WTC11 (cell line): Measurements from ENCODE around the gene ANKRD65. TPM values are rescaled to one million over a fixed set of nuclear protein-coding genes. Genes with fewer than 3 reads are reported as not detected.

Source experiments
- ATAC-seq: fragments of 200-7000 bp; cut with Tn5 transposase; 2 replicates; pipeline ENCODE4 v1.10.0; 2021; ENCODE audit warnings: mild to moderate bottlenecking, moderate library complexity
- CTCF ChIA-PET: fragments of 300-600 bp; sonication (Branson Sonifier 250); formaldehyde crosslinking; loops from one replicate; lab custom pipeline; 2021; ENCODE audit warnings: antibody characterized with exemption; lab: Charles Lee
- POLR2A ChIA-PET: fragments of 350-600 bp; sonication (Branson Sonifier 250); formaldehyde crosslinking; loops from one replicate; lab custom pipeline; 2021; ENCODE audit warnings: antibody characterized with exemption; lab: Charles Lee
- DNase-seq: peaks from one replicate; pipeline ENCODE4 v3.0.0; 2021; ENCODE audit warnings: low spot score
- H3K27ac Mint-ChIP-seq: 2 replicates; pipeline ENCODE4 v1.8.0; 2021; ENCODE audit warnings: mixed read lengths
- H3K27me3 Mint-ChIP-seq: 2 replicates; pipeline ENCODE4 v1.8.0; 2021; ENCODE audit warnings: low read depth, mild to moderate bottlenecking, moderate library complexity, mixed read lengths
- H3K36me3 Mint-ChIP-seq: 2 replicates; pipeline ENCODE4 v1.8.0; 2021; ENCODE audit warnings: mixed read lengths
- H3K4me1 Mint-ChIP-seq: 2 replicates; pipeline ENCODE4 v1.8.0; 2022; ENCODE audit warnings: mixed read lengths
- H3K4me3 Mint-ChIP-seq: 2 replicates; pipeline ENCODE4 v1.8.0; 2021; ENCODE audit warnings: mild to moderate bottlenecking, moderate library complexity, mixed read lengths
- H3K9me3 Mint-ChIP-seq: 2 replicates; pipeline ENCODE4 v1.8.0; 2021; ENCODE audit warnings: mixed read lengths
- AFF4 ChIP-seq: sonication (generic); formaldehyde crosslinking; IDR thresholded peaks from 2 replicates; pipeline ENCODE4 v1.8.1; 2023; ENCODE audit warnings: mild to moderate bottlenecking, missing genetic modification reagents, borderline replicate concordance
- ATF3 ChIP-seq: sonication (generic); formaldehyde crosslinking; conservative IDR thresholded peaks from 2 replicates; pipeline ENCODE4 v1.8.1; 2022; ENCODE audit warnings: mild to moderate bottlenecking, missing genetic modification reagents
- CDX4 ChIP-seq: fragments of 250-450 bp; sonication (Bioruptor Pico); IDR thresholded peaks from 2 replicates; pipeline ENCODE4 v1.9.0; 2021; ENCODE audit warnings: moderate library complexity, mild to moderate bottlenecking, inconsistent platforms, borderline replicate concordance
- EMX1 ChIP-seq: fragments of 250-450 bp; sonication (Bioruptor Pico); IDR thresholded peaks from 2 replicates; pipeline ENCODE4 v1.8.0; 2021; ENCODE audit warnings: mild to moderate bottlenecking
- NR1H2 ChIP-seq: sonication (generic); formaldehyde crosslinking; IDR thresholded peaks from 2 replicates; pipeline ENCODE4 v1.9.0; 2021; ENCODE audit warnings: mild to moderate bottlenecking, moderate library complexity, missing genetic modification reagents
- OVOL2 ChIP-seq: fragments of 250-450 bp; sonication (Bioruptor Pico); IDR thresholded peaks from 2 replicates; pipeline ENCODE4 v1.9.0; 2021; ENCODE audit warnings: mild to moderate bottlenecking, borderline replicate concordance
- SMAD3 ChIP-seq: sonication (generic); formaldehyde crosslinking; IDR thresholded peaks from 2 replicates; pipeline ENCODE4 v1.8.0; 2022; ENCODE audit warnings: missing genetic modification reagents, mild to moderate bottlenecking, borderline replicate concordance
- SMAD4 ChIP-seq: sonication (generic); formaldehyde crosslinking; IDR thresholded peaks from 2 replicates; pipeline ENCODE4 v1.8.0; 2022; ENCODE audit warnings: mild to moderate bottlenecking, missing genetic modification reagents
- SOX15 ChIP-seq: fragments of 250-450 bp; sonication (Bioruptor Pico); IDR thresholded peaks from 2 replicates; pipeline ENCODE4 v1.9.0; 2021; ENCODE audit warnings: mild to moderate bottlenecking
- ZBTB43 ChIP-seq: sonication (generic); formaldehyde crosslinking; IDR thresholded peaks from 2 replicates; pipeline ENCODE4 v1.8.1; 2023; ENCODE audit warnings: mild to moderate bottlenecking, missing genetic modification reagents
- ZNF219 ChIP-seq: sonication (generic); formaldehyde crosslinking; IDR thresholded peaks from 2 replicates; pipeline ENCODE4 v1.8.0; 2023; ENCODE audit warnings: missing genetic modification reagents, mild to moderate bottlenecking, borderline replicate concordance
- ZSCAN18 ChIP-seq: fragments of 250-450 bp; sonication (Bioruptor Pico); IDR thresholded peaks from 2 replicates; pipeline ENCODE4 v2.1.2; 2022; ENCODE audit warnings: mild to moderate bottlenecking, moderate library complexity
- total RNA-seq: library from RNA; stranded (reverse); gene quantifications from 3 replicates; pipeline ENCODE4 v1.2.3, GENCODE V29; 2021
- TF ChIP-seq, protein P1 (sequence below): sonication (generic); formaldehyde crosslinking; IDR thresholded peaks from 2 replicates; pipeline ENCODE4 v1.8.1; 2022; ENCODE audit warnings: low read depth, mild to moderate bottlenecking, moderate library complexity, missing genetic modification reagents, borderline replicate concordance
- TF ChIP-seq, protein P2 (sequence below): sonication (generic); formaldehyde crosslinking; IDR thresholded peaks from 2 replicates; pipeline ENCODE4 v1.8.0; 2023; ENCODE audit warnings: missing genetic modification reagents, mild to moderate bottlenecking, borderline replicate concordance
- TF ChIP-seq, protein P3 (sequence below): sonication (generic); formaldehyde crosslinking; IDR thresholded peaks from 2 replicates; pipeline ENCODE4 v1.8.1; 2023; ENCODE audit warnings: mild to moderate bottlenecking, missing genetic modification reagents, moderate library complexity
- TF ChIP-seq, protein P4 (sequence below): sonication (generic); formaldehyde crosslinking; IDR thresholded peaks from 2 replicates; pipeline ENCODE4 v1.8.1; 2022; ENCODE audit warnings: missing genetic modification reagents, borderline replicate concordance

The ANKRD65 gene
- total RNA-seq, 1 experiment from 2014 or later = 1.9 TPM

GRCh38 chr1:1399872-1400575 is 21.1 kb downstream of the ANKRD65 start (continued):
- TF ChIP-seq, protein P1, sequence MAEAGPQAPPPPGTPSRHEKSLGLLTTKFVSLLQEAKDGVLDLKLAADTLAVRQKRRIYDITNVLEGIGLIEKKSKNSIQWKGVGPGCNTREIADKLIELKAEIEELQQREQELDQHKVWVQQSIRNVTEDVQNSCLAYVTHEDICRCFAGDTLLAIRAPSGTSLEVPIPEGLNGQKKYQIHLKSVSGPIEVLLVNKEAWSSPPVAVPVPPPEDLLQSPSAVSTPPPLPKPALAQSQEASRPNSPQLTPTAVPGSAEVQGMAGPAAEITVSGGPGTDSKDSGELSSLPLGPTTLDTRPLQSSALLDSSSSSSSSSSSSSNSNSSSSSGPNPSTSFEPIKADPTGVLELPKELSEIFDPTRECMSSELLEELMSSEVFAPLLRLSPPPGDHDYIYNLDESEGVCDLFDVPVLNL = no peak
- TF ChIP-seq EMX1 = peak; percentile 66; the same call in 1 of the 2 replicates
- no peak for TF ChIP-seq NR1H2 (CRISPR knock-in tag)
- no peak for TF ChIP-seq OVOL2 (CRISPR knock-in tag)
- 0 out of 2 replicates have a peak, but pooled peaks have one; percentile 62 for TF ChIP-seq ATF3 (CRISPR knock-in tag)
- TF ChIP-seq, protein P2, sequence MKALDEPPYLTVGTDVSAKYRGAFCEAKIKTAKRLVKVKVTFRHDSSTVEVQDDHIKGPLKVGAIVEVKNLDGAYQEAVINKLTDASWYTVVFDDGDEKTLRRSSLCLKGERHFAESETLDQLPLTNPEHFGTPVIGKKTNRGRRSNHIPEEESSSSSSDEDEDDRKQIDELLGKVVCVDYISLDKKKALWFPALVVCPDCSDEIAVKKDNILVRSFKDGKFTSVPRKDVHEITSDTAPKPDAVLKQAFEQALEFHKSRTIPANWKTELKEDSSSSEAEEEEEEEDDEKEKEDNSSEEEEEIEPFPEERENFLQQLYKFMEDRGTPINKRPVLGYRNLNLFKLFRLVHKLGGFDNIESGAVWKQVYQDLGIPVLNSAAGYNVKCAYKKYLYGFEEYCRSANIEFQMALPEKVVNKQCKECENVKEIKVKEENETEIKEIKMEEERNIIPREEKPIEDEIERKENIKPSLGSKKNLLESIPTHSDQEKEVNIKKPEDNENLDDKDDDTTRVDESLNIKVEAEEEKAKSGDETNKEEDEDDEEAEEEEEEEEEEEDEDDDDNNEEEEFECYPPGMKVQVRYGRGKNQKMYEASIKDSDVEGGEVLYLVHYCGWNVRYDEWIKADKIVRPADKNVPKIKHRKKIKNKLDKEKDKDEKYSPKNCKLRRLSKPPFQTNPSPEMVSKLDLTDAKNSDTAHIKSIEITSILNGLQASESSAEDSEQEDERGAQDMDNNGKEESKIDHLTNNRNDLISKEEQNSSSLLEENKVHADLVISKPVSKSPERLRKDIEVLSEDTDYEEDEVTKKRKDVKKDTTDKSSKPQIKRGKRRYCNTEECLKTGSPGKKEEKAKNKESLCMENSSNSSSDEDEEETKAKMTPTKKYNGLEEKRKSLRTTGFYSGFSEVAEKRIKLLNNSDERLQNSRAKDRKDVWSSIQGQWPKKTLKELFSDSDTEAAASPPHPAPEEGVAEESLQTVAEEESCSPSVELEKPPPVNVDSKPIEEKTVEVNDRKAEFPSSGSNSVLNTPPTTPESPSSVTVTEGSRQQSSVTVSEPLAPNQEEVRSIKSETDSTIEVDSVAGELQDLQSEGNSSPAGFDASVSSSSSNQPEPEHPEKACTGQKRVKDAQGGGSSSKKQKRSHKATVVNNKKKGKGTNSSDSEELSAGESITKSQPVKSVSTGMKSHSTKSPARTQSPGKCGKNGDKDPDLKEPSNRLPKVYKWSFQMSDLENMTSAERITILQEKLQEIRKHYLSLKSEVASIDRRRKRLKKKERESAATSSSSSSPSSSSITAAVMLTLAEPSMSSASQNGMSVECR = peak; percentile 59; the same call in 1 of the 2 replicates

DNA sequence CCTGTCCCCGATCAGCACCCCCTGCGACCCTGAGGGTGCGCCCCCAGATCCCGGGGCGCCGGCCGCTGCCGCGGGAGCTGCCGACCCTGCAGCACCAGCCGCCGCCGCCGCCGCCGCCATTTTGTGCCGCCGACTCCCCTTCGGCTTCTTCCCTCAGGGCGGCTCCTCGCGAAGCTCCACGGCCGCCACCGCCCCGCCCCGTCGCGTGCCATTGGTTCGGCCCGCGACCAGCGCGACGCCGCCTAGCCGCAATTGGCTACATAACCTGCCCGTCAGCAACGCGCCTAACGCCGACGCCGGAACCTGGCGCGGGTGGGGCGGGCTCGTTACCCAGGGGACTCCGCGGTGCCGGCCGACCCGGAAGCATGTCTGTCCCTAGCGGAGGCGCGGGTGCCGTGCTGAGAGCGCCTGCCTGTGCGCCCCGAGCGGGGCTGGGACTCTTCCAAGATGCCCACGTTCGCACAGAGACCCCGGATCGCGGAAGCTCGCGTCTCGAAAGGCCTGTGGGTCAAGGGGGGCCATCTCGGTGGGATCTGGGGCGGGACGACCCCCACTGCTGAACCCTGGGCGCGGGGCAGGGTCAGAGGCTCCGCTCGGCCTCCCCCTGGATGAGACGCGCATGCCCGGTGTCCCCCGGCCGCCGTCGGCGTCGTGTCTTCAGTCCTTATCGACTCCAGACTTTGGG is 21.7 kb downstream of the ANKRD65 start, which contains the start of gene CCNL2:
Gene CCNL2, minus strand, starts transcription at position 149 of the 685 bp plus-strand sequence. Its CDS starts 29 bp downstream, at position 120.
- peak; percentile 99 for DNase-seq
- Mint-ChIP-seq H3K9me3 (no peaks in the 10 kb centered on the region), H3K4me1 (peaks cover 31% of the 10 kb centered on the region), H3K4me3 (peak within 1 kb of the TSS; percentile 85), H3K36me3 (peaks cover 61% of the 10 kb centered on the region), H3K27ac (peak within 1 kb of the TSS; percentile 93), H3K27me3 (no peaks in the 10 kb centered on the region)
- peak; percentile 94 for ATAC-seq
- ChIA-PET POLR2A (interaction anchor here (0.7 to 2.3 kb wide), 10 partner anchors 8 to 527 kb away, joined by 3 to 12 read pairs (median 4); partner anchors contain the start of gene AURKAIP1), CTCF (interaction anchor here (0.5 to 2.5 kb wide), 19 partner anchors 8 to 397 kb away, joined by 3 to 14 read pairs (median 4); partner anchors contain the start of genes AURKAIP1 and MRPL20)
- TF ChIP-seq SMAD4 (CRISPR knock-in tag) (no peak), CDX4 (CRISPR knock-in tag) (no peak), AFF4 (CRISPR knock-in tag) (peak; percentile 72; the same call in 1 of the 2 replicates), ZBTB43 (CRISPR knock-in tag) (peak; percentile 78; the same call in 1 of the 2 replicates), ZNF219 (CRISPR knock-in tag) (0 out of 2 replicates have a peak, but pooled peaks have one; percentile 35), ZSCAN18 (CRISPR knock-in tag) (no peak), SOX15 (CRISPR knock-in tag) (no peak), SMAD3 (peak; percentile 40; the same call in 1 of the 2 replicates)
- TF ChIP-seq, protein P3, sequence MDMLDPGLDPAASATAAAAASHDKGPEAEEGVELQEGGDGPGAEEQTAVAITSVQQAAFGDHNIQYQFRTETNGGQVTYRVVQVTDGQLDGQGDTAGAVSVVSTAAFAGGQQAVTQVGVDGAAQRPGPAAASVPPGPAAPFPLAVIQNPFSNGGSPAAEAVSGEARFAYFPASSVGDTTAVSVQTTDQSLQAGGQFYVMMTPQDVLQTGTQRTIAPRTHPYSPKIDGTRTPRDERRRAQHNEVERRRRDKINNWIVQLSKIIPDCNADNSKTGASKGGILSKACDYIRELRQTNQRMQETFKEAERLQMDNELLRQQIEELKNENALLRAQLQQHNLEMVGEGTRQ (CRISPR knock-in tag) = no peak; the same call in 1 of the 2 replicates
- TF ChIP-seq, protein P4, sequence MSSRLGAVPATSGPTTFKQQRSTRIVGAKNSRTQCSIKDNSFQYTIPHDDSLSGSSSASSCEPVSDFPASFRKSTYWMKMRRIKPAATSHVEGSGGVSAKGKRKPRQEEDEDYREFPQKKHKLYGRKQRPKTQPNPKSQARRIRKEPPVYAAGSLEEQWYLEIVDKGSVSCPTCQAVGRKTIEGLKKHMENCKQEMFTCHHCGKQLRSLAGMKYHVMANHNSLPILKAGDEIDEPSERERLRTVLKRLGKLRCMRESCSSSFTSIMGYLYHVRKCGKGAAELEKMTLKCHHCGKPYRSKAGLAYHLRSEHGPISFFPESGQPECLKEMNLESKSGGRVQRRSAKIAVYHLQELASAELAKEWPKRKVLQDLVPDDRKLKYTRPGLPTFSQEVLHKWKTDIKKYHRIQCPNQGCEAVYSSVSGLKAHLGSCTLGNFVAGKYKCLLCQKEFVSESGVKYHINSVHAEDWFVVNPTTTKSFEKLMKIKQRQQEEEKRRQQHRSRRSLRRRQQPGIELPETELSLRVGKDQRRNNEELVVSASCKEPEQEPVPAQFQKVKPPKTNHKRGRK (CRISPR knock-in tag) = no peak
